PFSK-1 (cell line): Measurements from ENCODE around the gene PRSS57.

Experiments
- POLR2AphosphoS5 ChIP-seq: IDR thresholded peaks from 2 replicates; pipeline ENCODE4 v1.6.1; 2012; ENCODE audit warnings: low read depth, mild to moderate bottlenecking, control low read depth, low read length, moderate library complexity
- TAF1 ChIP-seq: IDR thresholded peaks from 2 replicates; pipeline ENCODE4 v1.6.1; 2012; ENCODE audit warnings: low read length, control low read depth, borderline replicate concordance; ENCODE audit not compliant: insufficient read depth
- TF ChIP-seq, protein P1 (sequence below), 2 experiments: IDR thresholded peaks; 2 replicates each; pipeline versions ENCODE4 v1.6.1 to v1.8.0; 2011 to 2012; ENCODE audit warnings: low read depth in 2 of 2, low read length in 2 of 2, control low read depth in 1 of 2, inconsistent platforms in 1 of 2, mild to moderate bottlenecking in 1 of 2, moderate library complexity in 1 of 2; ENCODE audit not compliant: insufficient read depth in 1 of 2

DNA sequence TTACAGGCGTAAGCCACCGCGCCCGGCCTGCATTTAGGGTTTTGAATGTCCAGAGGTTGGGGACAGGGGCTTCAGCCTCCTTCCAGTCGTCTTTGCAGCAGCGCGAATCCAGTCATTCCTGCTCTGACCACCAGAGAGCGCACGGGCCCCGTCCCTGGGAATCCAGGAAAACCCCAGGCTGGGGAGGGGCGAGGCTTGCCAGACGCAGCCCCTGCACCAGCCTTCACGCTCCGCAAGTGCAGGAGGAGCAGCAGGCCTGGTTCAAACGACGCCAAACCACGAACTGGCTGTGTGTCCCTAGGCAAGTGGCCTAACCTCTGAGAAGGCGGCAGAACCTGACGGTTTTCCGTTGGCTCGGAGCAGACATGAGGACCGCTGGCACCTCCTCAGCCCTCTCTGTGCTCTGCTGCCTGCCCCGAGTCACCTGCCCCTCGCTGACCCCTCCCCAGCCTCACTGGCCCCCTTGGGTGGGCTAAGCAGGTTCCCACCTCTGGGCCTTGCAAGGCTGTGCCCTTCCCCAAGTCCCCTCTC lies 30.3 kb downstream of the PRSS57 start:
- TF ChIP-seq TAF1: no peak
- no peak for TF ChIP-seq POLR2AphosphoS5
- TF ChIP-seq, protein P1, sequence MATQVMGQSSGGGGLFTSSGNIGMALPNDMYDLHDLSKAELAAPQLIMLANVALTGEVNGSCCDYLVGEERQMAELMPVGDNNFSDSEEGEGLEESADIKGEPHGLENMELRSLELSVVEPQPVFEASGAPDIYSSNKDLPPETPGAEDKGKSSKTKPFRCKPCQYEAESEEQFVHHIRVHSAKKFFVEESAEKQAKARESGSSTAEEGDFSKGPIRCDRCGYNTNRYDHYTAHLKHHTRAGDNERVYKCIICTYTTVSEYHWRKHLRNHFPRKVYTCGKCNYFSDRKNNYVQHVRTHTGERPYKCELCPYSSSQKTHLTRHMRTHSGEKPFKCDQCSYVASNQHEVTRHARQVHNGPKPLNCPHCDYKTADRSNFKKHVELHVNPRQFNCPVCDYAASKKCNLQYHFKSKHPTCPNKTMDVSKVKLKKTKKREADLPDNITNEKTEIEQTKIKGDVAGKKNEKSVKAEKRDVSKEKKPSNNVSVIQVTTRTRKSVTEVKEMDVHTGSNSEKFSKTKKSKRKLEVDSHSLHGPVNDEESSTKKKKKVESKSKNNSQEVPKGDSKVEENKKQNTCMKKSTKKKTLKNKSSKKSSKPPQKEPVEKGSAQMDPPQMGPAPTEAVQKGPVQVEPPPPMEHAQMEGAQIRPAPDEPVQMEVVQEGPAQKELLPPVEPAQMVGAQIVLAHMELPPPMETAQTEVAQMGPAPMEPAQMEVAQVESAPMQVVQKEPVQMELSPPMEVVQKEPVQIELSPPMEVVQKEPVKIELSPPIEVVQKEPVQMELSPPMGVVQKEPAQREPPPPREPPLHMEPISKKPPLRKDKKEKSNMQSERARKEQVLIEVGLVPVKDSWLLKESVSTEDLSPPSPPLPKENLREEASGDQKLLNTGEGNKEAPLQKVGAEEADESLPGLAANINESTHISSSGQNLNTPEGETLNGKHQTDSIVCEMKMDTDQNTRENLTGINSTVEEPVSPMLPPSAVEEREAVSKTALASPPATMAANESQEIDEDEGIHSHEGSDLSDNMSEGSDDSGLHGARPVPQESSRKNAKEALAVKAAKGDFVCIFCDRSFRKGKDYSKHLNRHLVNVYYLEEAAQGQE (IDR thresholded peaks at IDR 0.05; ENCODE audit: insufficient read depth in 1 of 2, low read depth in 2 of 2, low read length in 2 of 2): no peak
